Endothelial cell of umbilical vein (primary cell): ENCODE results near the gene C8G. TPM values are rescaled to one million over a fixed set of nuclear protein-coding genes. Genes with fewer than 3 reads are reported as not detected.

Source experiments
- BruUV-seq: library from RNA; stranded (reverse); fragments of 400-500 nt; replicated peaks from 2 replicates; lab custom pipeline; 2021; lab: Mats Ljungman, UMichigan
- CTCF ChIA-PET: fragments of 300-600, 350-600 bp; sonication (Branson Sonifier 250); formaldehyde crosslinking; loops from one replicate; lab custom pipeline; 2021; ENCODE audit warnings: antibody characterized with exemption, inconsistent platforms; lab: Charles Lee
- POLR2A ChIA-PET: fragments of 300-600, 350-600 bp; sonication (Branson Sonifier 250); formaldehyde crosslinking; loops from one replicate; lab custom pipeline; 2021; ENCODE audit warnings: antibody characterized with exemption, inconsistent platforms; lab: Charles Lee
- DNase-seq: peaks from one replicate; pipeline ENCODE4 v3.0.0-alpha.2; 2011; ENCODE audit warnings: low read depth, low spot score
- FAIRE-seq: peaks from 2 replicates; lab custom pipeline; 2011; peaks lifted over from hg19 to GRCh38; lab: Jason Lieb, UNC
- H2AFZ ChIP-seq: 2 replicates; pipeline ENCODE4 v1.6.0; 2012; ENCODE audit warnings: low read depth, low read length, control low read depth, inconsistent platforms
- H3K27ac ChIP-seq: 2 replicates; pipeline ENCODE4 v1.5.1; 2011; ENCODE audit warnings: low read depth, mild to moderate bottlenecking, control low read depth, low read length, moderate library complexity; ENCODE audit not compliant: insufficient read depth
- H3K27me3 ChIP-seq, 2 experiments: 2 replicates each; pipeline versions ENCODE4 v1.6.0 to v1.6.1; 2011; ENCODE audit warnings: low read length in 2 of 2, mixed read lengths in 1 of 2; ENCODE audit not compliant: control insufficient read depth in 2 of 2, insufficient read depth in 2 of 2
- H3K36me3 ChIP-seq, 2 experiments: 2 replicates in 1 of 2; 3 replicates in 1 of 2; pipeline ENCODE4 v1.5.1; 2011; ENCODE audit warnings: low read length in 2 of 2, mild to moderate bottlenecking in 1 of 2, moderate library complexity in 1 of 2; ENCODE audit not compliant: control insufficient read depth in 2 of 2, insufficient read depth in 2 of 2; ENCODE audit errors: extremely low read depth in 1 of 2
- H3K4me1 ChIP-seq: 3 replicates; pipeline ENCODE4 v1.5.1; 2011; ENCODE audit warnings: mild to moderate bottlenecking, low read length; ENCODE audit not compliant: control insufficient read depth, insufficient read depth; ENCODE audit errors: extremely low read depth
- H3K4me2 ChIP-seq: 2 replicates; pipeline ENCODE4 v1.6.1; 2011; ENCODE audit warnings: low read length, control low read depth, mixed read lengths; ENCODE audit not compliant: insufficient read depth
- H3K4me3 ChIP-seq, 3 experiments: fragments of 200-600 bp in 1 of 3; sonication (generic), shearing (Covaris generic) in 1 of 3; replicated peaks in 1 of 3; 2 replicates each; pipeline ENCODE4 v1.5.1; 2011 to 2016; ENCODE audit warnings: control low read depth in 3 of 3, low read length in 3 of 3, mild to moderate bottlenecking in 2 of 3, inconsistent platforms in 1 of 3, low read depth in 1 of 3, moderate library complexity in 1 of 3; ENCODE audit not compliant: insufficient read depth in 1 of 3
- H3K79me2 ChIP-seq: 2 replicates; pipeline ENCODE4 v1.6.0; 2012; ENCODE audit warnings: low read length, inconsistent platforms; ENCODE audit not compliant: control insufficient read depth, insufficient read depth
- H3K9ac ChIP-seq: replicated peaks from 2 replicates; pipeline ENCODE3; 2011; ENCODE audit warnings: low read length, control low read depth; ENCODE audit not compliant: insufficient read depth; ENCODE audit errors: extremely low read depth
- H3K9me1 ChIP-seq: replicated peaks from 3 replicates; pipeline ENCODE4 v1.6.0; 2011; ENCODE audit warnings: mild to moderate bottlenecking, low read length; ENCODE audit not compliant: control insufficient read depth, insufficient read depth; ENCODE audit errors: extremely low read depth
- H3K9me3 ChIP-seq: replicated peaks from 2 replicates; pipeline ENCODE4 v1.5.1; 2012; ENCODE audit warnings: low read length, inconsistent platforms; ENCODE audit not compliant: control insufficient read depth, insufficient read depth
- H4K20me1 ChIP-seq: replicated peaks from 2 replicates; pipeline ENCODE3; 2011; ENCODE audit warnings: mild to moderate bottlenecking, low read length; ENCODE audit not compliant: control insufficient read depth, insufficient read depth; ENCODE audit errors: extremely low read depth
- EZH2 ChIP-seq: IDR thresholded peaks from 2 replicates; pipeline ENCODE4 v1.6.1; 2012; ENCODE audit warnings: borderline replicate concordance, low read depth, mild to moderate bottlenecking, moderate library complexity, low read length, inconsistent platforms; ENCODE audit not compliant: severe bottlenecking
- GATA2 ChIP-seq: IDR thresholded peaks from 2 replicates; pipeline ENCODE4 v1.7.0; 2011; ENCODE audit warnings: low read depth, mild to moderate bottlenecking, moderate library complexity, mixed read lengths, low read length; ENCODE audit not compliant: insufficient read length, insufficient read depth
- JUN ChIP-seq: IDR thresholded peaks from 2 replicates; pipeline ENCODE4 v1.6.1; 2011; ENCODE audit warnings: borderline replicate concordance, low read depth; ENCODE audit not compliant: insufficient read length, insufficient read depth
- POLR2AphosphoS5 ChIP-seq: IDR thresholded peaks from 2 replicates; pipeline ENCODE4 v1.6.1; 2012; ENCODE audit warnings: low read depth, mild to moderate bottlenecking, control low read depth, low read length, moderate library complexity; ENCODE audit not compliant: insufficient read depth
- dilution Hi-C: fragments of 300-500 bp; cut with MboI; formaldehyde crosslinking; loops from one replicate; pipeline ENCODE4 v1.15.0; 2019; ENCODE audit warnings: low sequenced_read_pairs; ENCODE audit not compliant: extremely low pct_ligation_motif_present
- intact Hi-C: fragments of 100-400 bp; cut with micrococcal nuclease; formaldehyde crosslinking; loops from one replicate; pipeline ENCODE4 v1.10.0; 2022
- polyA plus RNA-seq, 4 experiments: library from polyadenylated mRNA; depleted of rRNA in 3 of 4; stranded (reverse) in 3 of 4; unstranded in 1 of 4; fragments of >200 nt; gene quantifications; 2 replicates each; pipeline versions ENCODE4 v1.2.1 to v1.2.3, GENCODE V29; 2011 to 2012; ENCODE audit warnings: missing spikeins in 1 of 4
- total RNA-seq: library from RNA; stranded (reverse); gene quantifications from 2 replicates; pipeline ENCODE4 v1.2.3, GENCODE V29; 2021
- TF ChIP-seq, protein P1 (sequence below): IDR thresholded peaks from 2 replicates; pipeline ENCODE4 v1.6.1; 2011; ENCODE audit not compliant: insufficient read depth, insufficient read length

The C8G gene
- total and polyA plus RNA-seq, 2 donors (not counting 3 experiments of a cell fraction or from before 2014, with no cell fraction given) = 0.47 to 1.9 TPM

DNA sequence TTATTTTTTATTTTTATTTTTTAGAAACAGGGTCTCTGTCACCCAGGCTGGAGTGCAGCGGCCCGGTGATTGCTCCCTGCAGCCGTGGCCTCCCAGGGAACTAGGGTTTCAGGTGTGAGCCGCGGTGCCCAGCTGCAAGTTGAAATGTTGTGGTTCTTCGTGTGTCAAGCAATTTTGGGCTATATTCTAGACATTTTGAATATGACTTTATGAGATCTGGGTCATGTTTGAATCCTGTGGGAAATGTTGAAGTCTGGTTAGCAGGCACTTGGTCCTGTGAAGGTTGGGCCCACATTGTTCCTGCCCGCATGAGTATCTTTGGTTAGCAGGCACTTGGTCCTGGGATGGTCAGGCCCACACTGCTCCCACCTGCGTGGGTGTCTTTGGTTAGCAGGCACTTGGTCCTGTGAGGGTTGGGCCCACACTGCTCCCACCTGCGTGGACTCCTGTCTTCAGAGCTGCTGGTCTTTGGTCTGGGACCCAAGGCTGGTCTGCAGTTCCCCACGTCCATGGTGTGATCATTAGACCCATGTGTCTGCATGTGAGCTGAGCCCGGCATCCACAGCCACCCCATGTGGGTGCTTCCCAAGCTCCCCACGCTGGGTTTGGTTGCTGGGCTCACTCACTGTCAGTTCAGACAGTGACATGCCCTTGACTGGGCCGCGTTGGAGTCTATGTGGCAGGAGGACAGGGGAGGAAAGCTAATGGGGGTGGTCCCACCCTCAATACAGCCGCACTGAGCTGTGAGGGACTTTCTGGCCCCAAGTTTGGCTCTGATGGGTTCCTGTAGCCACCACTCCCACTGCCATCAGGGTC is 7.6 kb upstream of the C8G start:
- dilution Hi-C loops = loop anchor here (25.0 kb wide), 1 partner anchor 125 kb away; the partner anchor contains the start of gene RABL6
- no peaks in the 10 kb centered on the region for H3K9me1 ChIP-seq
- TF ChIP-seq POLR2AphosphoS5 (no peak), JUN (no peak), GATA2 (no peak), EZH2 (no peak)
- TF ChIP-seq, protein P1, sequence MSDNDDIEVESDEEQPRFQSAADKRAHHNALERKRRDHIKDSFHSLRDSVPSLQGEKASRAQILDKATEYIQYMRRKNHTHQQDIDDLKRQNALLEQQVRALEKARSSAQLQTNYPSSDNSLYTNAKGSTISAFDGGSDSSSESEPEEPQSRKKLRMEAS = no peak
- peaks cover 2 to 28% of the 10 kb centered on the region in 2 experiments for H3K36me3 ChIP-seq
- no peaks in the 10 kb centered on the region for H3K4me1 ChIP-seq
- no peak overlapping the region for H3K4me2 ChIP-seq
- DNase-seq (no peak), FAIRE-seq (no peak)
- H3K4me3 ChIP-seq = no peak overlapping the region
- no peak overlapping the region for H3K27ac ChIP-seq
- no peaks in the 10 kb centered on the region for H4K20me1 ChIP-seq
- ChIA-PET POLR2A (no interaction called here), CTCF (interaction anchor here (0.6 to 1.6 kb wide), 5 partner anchors 10 to 98 kb away, joined by 3 to 6 read pairs (median 3); no protein-coding TSS in a partner anchor)
- no TSS peak for BruUV-seq
- peaks cover 9% of the 10 kb centered on the region for H3K79me2 ChIP-seq
- H3K27me3 ChIP-seq = no peaks in the 10 kb centered on the region
- no peak overlapping the region for H2AFZ ChIP-seq
- no peaks in the 10 kb centered on the region for H3K9me3 ChIP-seq
- no peak overlapping the region for H3K9ac ChIP-seq
- intact Hi-C loops = loop anchor here (5.0 kb wide), 1 partner anchor 70 kb away; the partner anchor contains the start of gene EDF1
